Measurements from ENCODE around the gene RIN2. TPM values are rescaled to one million over a fixed set of nuclear protein-coding genes. Genes with fewer than 3 reads are reported as not detected.

Gene RIN2
- total RNA-seq, 1 donor, result 10.6 TPM

GRCh38 chr20:19767070-19767469 lies 9.0 kb downstream of the RIN2 start:
- Histone ChIP-seq H3K4me3 (ENCODE audit: low read length) (no peak overlapping the region), H3K27me3 (ENCODE audit: insufficient read depth, low read length) (no peaks in the 10 kb centered on the region), H3K9me3 (ENCODE audit: low read depth, low read length) (no peaks in the 10 kb centered on the region), H3K4me1 (ENCODE audit: insufficient read depth, low read length) (no peaks in the 10 kb centered on the region)

- H3K4me1 ChIP-seq (ENCODE audit: insufficient read depth, low read length), result no peaks in the 10 kb centered on the region
- H3K4me3 ChIP-seq (ENCODE audit: low read length), result no peak overlapping the region
- H3K9me3 ChIP-seq (ENCODE audit: low read depth, low read length), result no peaks in the 10 kb centered on the region
These were observed 10.3 kb downstream of the RIN2 start for GRCh38 chr20:19768325-19768842.

GRCh38 chr20:19769507-19769906 lies 11.4 kb downstream of the RIN2 start:
- no peaks in the 10 kb centered on the region for H3K4me1 ChIP-seq (ENCODE audit: insufficient read depth, low read length)
- no peak overlapping the region for H3K4me3 ChIP-seq (ENCODE audit: low read length)

More at GRCh38 chr20:19768325-19768842, 10.3 kb downstream of the RIN2 start:
- H3K27me3 ChIP-seq (ENCODE audit: insufficient read depth, low read length), result no peaks in the 10 kb centered on the region

GRCh38 chr20:19770375-19770774 lies 12.3 kb downstream of the RIN2 start:
- Histone ChIP-seq H3K4me3 (ENCODE audit: low read length) (no peak overlapping the region), H3K4me1 (ENCODE audit: insufficient read depth, low read length) (no peaks in the 10 kb centered on the region), H3K9me3 (ENCODE audit: low read depth, low read length) (no peaks in the 10 kb centered on the region), H3K27me3 (ENCODE audit: insufficient read depth, low read length) (no peaks in the 10 kb centered on the region)

More at GRCh38 chr20:19769507-19769906, 11.4 kb downstream of the RIN2 start:
- no peaks in the 10 kb centered on the region for H3K27me3 ChIP-seq (ENCODE audit: insufficient read depth, low read length)
- H3K9me3 ChIP-seq (ENCODE audit: low read depth, low read length), result no peaks in the 10 kb centered on the region

- no peak overlapping the region for H3K4me3 ChIP-seq (ENCODE audit: low read length)
- H3K9me3 ChIP-seq (ENCODE audit: low read depth, low read length), result no peaks in the 10 kb centered on the region
- H3K4me1 ChIP-seq (ENCODE audit: insufficient read depth, low read length), result no peaks in the 10 kb centered on the region
These were observed 13.0 kb downstream of the RIN2 start for GRCh38 chr20:19771031-19771430.

GRCh38 chr20:19773471-19773870 lies 15.4 kb downstream of the RIN2 start:
- no peaks in the 10 kb centered on the region for H3K4me1 ChIP-seq (ENCODE audit: insufficient read depth, low read length)
- H3K4me3 ChIP-seq (ENCODE audit: low read length), result no peak overlapping the region
- H3K27me3 ChIP-seq (ENCODE audit: insufficient read depth, low read length), result no peaks in the 10 kb centered on the region
- no peaks in the 10 kb centered on the region for H3K9me3 ChIP-seq (ENCODE audit: low read depth, low read length)

More at GRCh38 chr20:19771031-19771430, 13.0 kb downstream of the RIN2 start:
- H3K27me3 ChIP-seq (ENCODE audit: insufficient read depth, low read length), result no peaks in the 10 kb centered on the region

- no peaks in the 10 kb centered on the region for H3K27me3 ChIP-seq (ENCODE audit: insufficient read depth, low read length)
- no peak overlapping the region for H3K4me3 ChIP-seq (ENCODE audit: low read length)
- H3K4me1 ChIP-seq (ENCODE audit: insufficient read depth, low read length), result no peaks in the 10 kb centered on the region
These were observed 16.3 kb downstream of the RIN2 start for GRCh38 chr20:19774135-19774933.

GRCh38 chr20:19775353-19776253 lies 17.5 kb downstream of the RIN2 start:
- no peak overlapping the region for H3K4me3 ChIP-seq (ENCODE audit: low read length)
- H3K27me3 ChIP-seq (ENCODE audit: insufficient read depth, low read length), result no peaks in the 10 kb centered on the region
- H3K4me1 ChIP-seq (ENCODE audit: insufficient read depth, low read length), result no peaks in the 10 kb centered on the region
- H3K9me3 ChIP-seq (ENCODE audit: low read depth, low read length), result no peaks in the 10 kb centered on the region

More at GRCh38 chr20:19774135-19774933, 16.3 kb downstream of the RIN2 start:
- H3K9me3 ChIP-seq (ENCODE audit: low read depth, low read length), result no peaks in the 10 kb centered on the region

GRCh38 chr20:19777315-19777714 lies 19.3 kb downstream of the RIN2 start:
- peaks cover 4% of the 10 kb centered on the region for H3K4me1 ChIP-seq (ENCODE audit: insufficient read depth, low read length)

GRCh38 chr20:19777981-19778380 lies 19.9 kb downstream of the RIN2 start:
- Histone ChIP-seq H3K4me1 (ENCODE audit: insufficient read depth, low read length) (peaks cover 4% of the 10 kb centered on the region), H3K4me3 (ENCODE audit: low read length) (no peak overlapping the region), H3K27me3 (ENCODE audit: insufficient read depth, low read length) (no peaks in the 10 kb centered on the region), H3K9me3 (ENCODE audit: low read depth, low read length) (no peaks in the 10 kb centered on the region)

More at GRCh38 chr20:19777315-19777714, 19.3 kb downstream of the RIN2 start:
- no peak overlapping the region for H3K4me3 ChIP-seq (ENCODE audit: low read length)
- H3K27me3 ChIP-seq (ENCODE audit: insufficient read depth, low read length), result no peaks in the 10 kb centered on the region
- no peaks in the 10 kb centered on the region for H3K9me3 ChIP-seq (ENCODE audit: low read depth, low read length)

GRCh38 chr20:19778404-19778803 lies 20.3 kb downstream of the RIN2 start:
- Histone ChIP-seq H3K4me1 (ENCODE audit: insufficient read depth, low read length) (peaks cover 4% of the 10 kb centered on the region), H3K9me3 (ENCODE audit: low read depth, low read length) (no peaks in the 10 kb centered on the region), H3K4me3 (ENCODE audit: low read length) (no peak overlapping the region), H3K27me3 (ENCODE audit: insufficient read depth, low read length) (no peaks in the 10 kb centered on the region)

- peaks cover 5% of the 10 kb centered on the region for H3K4me1 ChIP-seq (ENCODE audit: insufficient read depth, low read length)
- no peaks in the 10 kb centered on the region for H3K27me3 ChIP-seq (ENCODE audit: insufficient read depth, low read length)
- no peaks in the 10 kb centered on the region for H3K9me3 ChIP-seq (ENCODE audit: low read depth, low read length)
- no peak overlapping the region for H3K4me3 ChIP-seq (ENCODE audit: low read length)
These were observed 21.6 kb downstream of the RIN2 start for GRCh38 chr20:19779634-19780033.

GRCh38 chr20:19780261-19780660 lies 22.2 kb downstream of the RIN2 start:
- Histone ChIP-seq H3K27me3 (ENCODE audit: insufficient read depth, low read length) (no peaks in the 10 kb centered on the region), H3K4me3 (ENCODE audit: low read length) (no peak overlapping the region), H3K9me3 (ENCODE audit: low read depth, low read length) (no peaks in the 10 kb centered on the region), H3K4me1 (ENCODE audit: insufficient read depth, low read length) (peaks cover 12% of the 10 kb centered on the region)

- H3K4me3 ChIP-seq (ENCODE audit: low read length), result no peak overlapping the region
- H3K4me1 ChIP-seq (ENCODE audit: insufficient read depth, low read length), result peaks cover 20% of the 10 kb centered on the region
- no peaks in the 10 kb centered on the region for H3K27me3 ChIP-seq (ENCODE audit: insufficient read depth, low read length)
- H3K9me3 ChIP-seq (ENCODE audit: low read depth, low read length), result no peaks in the 10 kb centered on the region
These were observed 23.2 kb downstream of the RIN2 start for GRCh38 chr20:19781235-19781634.

GRCh38 chr20:19782669-19783068 lies 24.6 kb downstream of the RIN2 start:
- Histone ChIP-seq H3K4me1 (ENCODE audit: insufficient read depth, low read length) (peaks cover 22% of the 10 kb centered on the region), H3K4me3 (ENCODE audit: low read length) (no peak overlapping the region), H3K27me3 (ENCODE audit: insufficient read depth, low read length) (no peaks in the 10 kb centered on the region), H3K9me3 (ENCODE audit: low read depth, low read length) (no peaks in the 10 kb centered on the region)
